Common myeloid progenitor, CD34-positive (primary cell): Measurements from ENCODE around the gene MAPKAP1.

Experiments used
- CTCF ChIA-PET: fragments of 350-600 bp; sonication (Branson Sonifier 250); formaldehyde crosslinking; loops from one replicate; lab custom pipeline; 2021; ENCODE audit warnings: antibody characterized with exemption; lab: Charles Lee
- POLR2A ChIA-PET: fragments of 350-600 bp; sonication (Branson Sonifier 250); formaldehyde crosslinking; loops from one replicate; lab custom pipeline; 2021; ENCODE audit warnings: antibody characterized with exemption; lab: Charles Lee
- DNase-seq, 3 donors: peaks; one replicate each; pipeline versions ENCODE4 v3.0.0 to v3.0.0-alpha.2; 2013
- H3K27ac ChIP-seq, 2 experiments: 1 replicate in 1 of 2; 2 replicates in 1 of 2; pipeline ENCODE4 v1.7.0; 2013; ENCODE audit warnings: inconsistent platforms in 2 of 2, low read length in 2 of 2, mild to moderate bottlenecking in 2 of 2, low read depth in 1 of 2, moderate library complexity in 1 of 2; ENCODE audit not compliant: severe bottlenecking in 2 of 2, insufficient read depth in 1 of 2, poor library complexity in 1 of 2
- H3K27me3 ChIP-seq, 5 experiments: replicated peaks in 2 of 5; 1 replicate in 3 of 5; 2 replicates in 2 of 5; pipeline versions ENCODE4 v1.6.1 to v1.7.0; 2013; ENCODE audit warnings: low read length in 4 of 5, mild to moderate bottlenecking in 2 of 5, moderate library complexity in 2 of 5, inconsistent platforms in 1 of 5; ENCODE audit not compliant: insufficient read depth in 5 of 5, control insufficient read depth in 4 of 5
- H3K36me3 ChIP-seq, 4 experiments: 1 replicate in 2 of 4; 2 replicates in 2 of 4; pipeline versions ENCODE4 v1.6.1 to v1.7.0; 2013; ENCODE audit warnings: low read length in 3 of 4, control low read depth in 1 of 4, mild to moderate bottlenecking in 1 of 4; ENCODE audit not compliant: control insufficient read depth in 4 of 4, insufficient read depth in 4 of 4
- H3K4me1 ChIP-seq, 4 experiments: 1 replicate in 3 of 4; 2 replicates in 1 of 4; pipeline versions ENCODE4 v1.6.1 to v1.7.1; 2013; ENCODE audit warnings: low read length in 3 of 4, mild to moderate bottlenecking in 3 of 4, control low read depth in 1 of 4, inconsistent platforms in 1 of 4, moderate library complexity in 1 of 4; ENCODE audit not compliant: control insufficient read depth in 4 of 4, insufficient read depth in 4 of 4; ENCODE audit errors: control extremely low read depth in 1 of 4
- H3K4me3 ChIP-seq, 7 experiments: 1 replicate in 4 of 7; 2 replicates in 3 of 7; pipeline versions ENCODE4 v1.5.1 to v1.7.0; 2013; ENCODE audit warnings: mild to moderate bottlenecking in 7 of 7, low read length in 6 of 7, moderate library complexity in 6 of 7, inconsistent platforms in 2 of 7, low read depth in 2 of 7, control low read depth in 1 of 7; ENCODE audit not compliant: insufficient read depth in 4 of 7, control insufficient read depth in 1 of 7; ENCODE audit errors: extremely low read depth in 1 of 7
- H3K9me3 ChIP-seq, 5 experiments: 1 replicate in 4 of 5; 2 replicates in 1 of 5; pipeline versions ENCODE4 v1.6.1 to v1.7.1; 2013; ENCODE audit warnings: low read length in 4 of 5, mild to moderate bottlenecking in 2 of 5, inconsistent platforms in 1 of 5, low read depth in 1 of 5, moderate library complexity in 1 of 5; ENCODE audit not compliant: control insufficient read depth in 4 of 5, insufficient read depth in 2 of 5; ENCODE audit errors: control extremely low read depth in 1 of 5
- WGBS: methylation state at CpG from one replicate; pipeline ENCODE4 v1.1.5; 2013; ENCODE audit not compliant: insufficient coverage; 5-methylcytosine and 5-hydroxymethylcytosine counted together

The MAPKAP1 gene

DNA sequence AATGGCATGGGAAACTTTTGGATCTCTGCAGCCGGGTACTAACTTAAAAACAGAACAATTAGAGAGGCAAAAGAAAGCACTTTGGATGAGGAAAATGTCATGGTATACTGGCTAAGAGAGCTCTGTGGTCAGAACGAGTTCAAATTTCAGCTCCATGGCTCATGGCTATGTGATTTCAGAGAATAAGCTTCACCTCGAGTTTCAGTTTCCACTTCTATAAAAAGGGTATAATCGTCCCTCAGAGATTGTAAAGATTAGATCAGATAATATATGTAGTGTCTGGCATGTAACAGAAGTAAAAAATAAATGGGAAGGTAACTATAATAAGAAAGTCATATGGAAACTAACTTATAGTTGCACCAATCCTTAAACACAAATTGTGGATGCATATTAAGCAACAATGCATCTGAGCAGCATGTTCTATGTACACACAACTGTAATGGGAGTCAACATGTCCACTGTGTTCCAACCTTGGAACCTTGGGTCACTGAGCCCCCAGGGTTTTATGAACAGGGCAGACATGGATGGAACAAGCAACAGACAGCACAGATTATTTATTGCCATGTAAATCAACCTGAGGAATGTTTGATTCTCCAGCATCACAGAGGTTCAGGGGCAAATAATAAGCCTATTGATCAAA lies 145.4 kb downstream of the MAPKAP1 start:
- no peak overlapping the region for H3K27ac ChIP-seq
- POLR2A ChIA-PET = no interaction called here
- CTCF ChIA-PET = interaction anchor here (1.0 kb wide), 1 partner anchor 13 kb away, joined by 3 read pairs; no protein-coding TSS in a partner anchor

DNA sequence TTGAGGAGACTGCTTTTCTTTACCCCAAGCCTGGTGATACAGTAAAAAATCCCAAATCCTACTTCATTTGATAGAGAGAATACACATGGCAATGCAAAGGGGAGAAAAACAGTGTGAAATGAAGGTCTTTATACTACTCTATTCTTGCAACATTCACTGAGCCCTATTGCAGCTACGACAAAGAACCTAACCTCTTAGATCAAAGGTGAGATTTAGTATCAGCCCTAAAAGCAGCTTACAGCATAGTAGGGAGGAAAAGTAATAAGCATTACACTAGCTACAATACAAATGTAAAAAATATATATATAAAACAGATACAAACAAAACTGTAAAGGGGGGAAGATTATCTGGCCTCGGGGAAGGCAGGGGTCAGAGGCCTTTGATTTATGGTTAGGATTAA lies 147.1 kb downstream of the MAPKAP1 start:
- no peaks in the 10 kb centered on the region for H3K27me3 ChIP-seq
- H3K27ac ChIP-seq = no peak overlapping the region
- H3K4me3 ChIP-seq = no peak overlapping the region
- H3K4me1 ChIP-seq = no peaks in the 10 kb centered on the region
- H3K36me3 ChIP-seq = peaks cover 0 to 28% (median 6%) of the 10 kb centered on the region in 4 experiments
- WGBS = no CpG with 5 or more reads among the region's 2 CpGs
- H3K9me3 ChIP-seq = no peaks in the 10 kb centered on the region
- CTCF ChIA-PET = interaction anchor here (0.8 to 2.6 kb wide), 2 partner anchors 9 to 32 kb away, joined by 3 to 9 read pairs; no protein-coding TSS in a partner anchor
- no peak for DNase-seq
- POLR2A ChIA-PET = no interaction called here

More for the DNA sequence above, 145.4 kb downstream of the MAPKAP1 start:
- Histone ChIP-seq H3K27me3 (no peaks in the 10 kb centered on the region), H3K4me3 (no peak overlapping the region), H3K4me1 (no peaks in the 10 kb centered on the region), H3K36me3 (peaks cover 0 to 20% (median 6%) of the 10 kb centered on the region in 4 experiments), H3K9me3 (no peaks in the 10 kb centered on the region)
- DNase-seq = no peak
- 100% methylated on average over 1 of the region's 4 CpGs for WGBS

DNA sequence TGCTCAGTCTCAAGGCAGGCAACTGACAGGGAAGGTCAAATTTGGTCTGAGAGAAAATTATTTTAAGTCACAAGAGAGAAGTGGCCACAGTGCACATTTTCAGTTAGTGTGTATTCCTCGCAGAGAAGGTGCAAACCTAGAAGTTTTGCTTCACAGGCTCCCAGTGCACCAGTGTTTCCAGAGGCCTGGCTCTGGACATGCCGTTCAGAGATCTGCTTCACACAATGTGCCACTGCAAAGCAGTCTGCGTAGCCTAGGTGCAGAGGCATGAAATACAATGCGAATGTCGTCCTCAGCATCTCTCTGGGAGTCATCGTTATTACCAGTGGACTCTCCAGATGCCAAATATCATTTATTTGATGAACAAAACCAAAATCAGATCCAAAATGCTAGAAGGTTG lies 147.8 kb downstream of the MAPKAP1 start:
- H3K27me3 ChIP-seq = no peaks in the 10 kb centered on the region
- no peak for DNase-seq
- POLR2A ChIA-PET = no interaction called here
- 100% methylated on average over 3 of the region's 6 CpGs for WGBS
- H3K4me1 ChIP-seq = no peaks in the 10 kb centered on the region
- H3K27ac ChIP-seq = no peak overlapping the region
- H3K9me3 ChIP-seq = no peaks in the 10 kb centered on the region
- peaks cover 0 to 30% (median 6%) of the 10 kb centered on the region in 4 experiments for H3K36me3 ChIP-seq
- no peak overlapping the region for H3K4me3 ChIP-seq
- CTCF ChIA-PET = interaction anchor here (0.6 to 2.6 kb wide), 20 partner anchors 10 to 266 kb away, joined by 3 to 11 read pairs (median 4); no protein-coding TSS in a partner anchor

DNA sequence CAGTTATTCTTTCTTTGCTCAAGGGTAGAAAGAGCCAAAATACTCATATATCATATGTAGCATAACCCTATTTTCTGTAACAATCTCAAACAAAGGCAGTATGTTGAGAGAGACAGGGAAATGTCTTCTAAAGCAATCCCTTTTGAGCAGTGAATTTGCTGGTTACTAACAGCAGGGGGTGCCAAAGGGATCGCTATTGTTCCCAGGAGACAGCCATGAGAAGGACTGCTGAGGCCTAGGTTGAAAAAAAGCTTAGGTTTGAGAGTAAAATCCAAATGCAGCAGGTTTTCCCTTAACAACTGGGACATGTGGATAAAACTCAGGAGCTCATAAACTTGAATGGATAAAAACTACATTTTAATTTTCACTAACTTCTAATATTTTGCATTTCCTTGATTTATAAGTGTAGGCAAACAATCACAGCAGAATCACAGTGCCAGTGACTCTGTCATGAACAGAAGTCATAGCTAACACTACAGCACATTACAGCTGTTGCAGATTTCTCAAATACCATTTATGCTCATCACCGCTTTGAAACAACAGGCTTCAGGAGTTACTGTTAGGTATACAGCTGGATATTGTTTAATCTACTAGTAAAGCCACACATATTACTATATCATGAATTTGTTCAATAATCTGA lies 148.4 kb downstream of the MAPKAP1 start:
- H3K27me3 ChIP-seq = no peaks in the 10 kb centered on the region
- peak; percentile 71 to 88 (median 84) for DNase-seq
- ChIA-PET CTCF (interaction anchor here (0.6 to 2.6 kb wide), 22 partner anchors 10 to 675 kb away, joined by 3 to 11 read pairs (median 4); no protein-coding TSS in a partner anchor), POLR2A (no interaction called here)
- H3K27ac ChIP-seq = no peak overlapping the region
- WGBS = 9% methylated on average over 1 of the region's 2 CpGs
- no peaks in the 10 kb centered on the region for H3K9me3 ChIP-seq
- H3K36me3 ChIP-seq = peaks cover 0 to 33% (median 6%) of the 10 kb centered on the region in 4 experiments
- no peak overlapping the region for H3K4me3 ChIP-seq
- no peaks in the 10 kb centered on the region for H3K4me1 ChIP-seq

DNA sequence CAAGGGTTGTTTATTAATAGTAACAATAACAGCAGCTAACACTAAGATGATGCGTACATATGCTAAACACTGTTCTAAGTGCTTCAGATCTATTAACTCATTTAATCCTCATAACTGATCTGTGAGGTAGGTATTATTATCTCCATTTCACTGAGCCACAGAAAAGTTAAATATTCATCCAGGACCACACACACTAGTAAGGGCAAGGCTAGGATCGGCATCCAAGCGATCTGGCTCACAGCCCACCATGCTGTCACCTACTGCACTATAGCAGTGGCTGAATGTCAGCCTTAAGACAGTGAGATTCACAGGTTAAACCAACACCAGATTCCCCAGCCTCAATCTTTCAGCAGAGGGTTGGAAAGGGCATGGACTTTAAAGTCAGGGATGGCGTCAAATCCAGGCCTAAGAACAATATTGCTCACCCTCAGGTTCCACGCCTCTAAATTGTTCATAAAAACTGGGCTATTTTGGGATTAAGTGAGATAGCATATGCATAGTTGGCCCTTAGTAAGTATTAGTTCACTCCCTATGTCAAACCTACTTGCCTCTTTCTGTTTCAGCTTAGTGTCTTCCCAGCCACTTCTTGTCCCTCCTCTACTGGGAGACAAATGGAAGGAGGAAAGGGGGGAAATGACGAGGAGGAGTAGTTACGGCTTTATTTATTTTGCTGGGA lies 150.8 kb downstream of the MAPKAP1 start:
- Histone ChIP-seq H3K4me3 (no peak overlapping the region), H3K36me3 (peaks cover 0 to 33% (median 6%) of the 10 kb centered on the region in 4 experiments), H3K27ac (no peak overlapping the region), H3K4me1 (no peaks in the 10 kb centered on the region), H3K27me3 (no peaks in the 10 kb centered on the region), H3K9me3 (no peaks in the 10 kb centered on the region)
- ChIA-PET CTCF (no interaction called here), POLR2A (no interaction called here)
- no peak for DNase-seq
- WGBS = 100% methylated on average over 1 of the region's 7 CpGs

DNA sequence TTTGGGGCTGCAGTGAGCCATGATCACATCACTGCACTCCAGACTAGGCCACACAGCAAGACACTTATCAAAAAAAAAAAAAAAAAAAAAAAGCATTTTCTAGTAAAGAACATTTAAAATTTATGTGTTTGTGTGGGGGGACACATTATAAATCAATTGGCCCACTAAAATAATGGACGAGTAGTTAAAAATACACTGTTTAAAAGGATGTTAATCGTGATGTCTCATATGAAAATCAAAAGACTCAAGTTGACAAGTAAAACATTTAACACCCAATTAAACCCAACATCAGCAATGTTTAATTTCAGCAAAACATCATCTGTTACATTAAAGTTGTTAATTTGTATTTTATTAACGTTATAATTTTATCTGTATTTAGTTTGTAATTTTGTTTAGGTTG lies 152.3 kb downstream of the MAPKAP1 start:
- no peaks in the 10 kb centered on the region for H3K4me1 ChIP-seq
- ChIA-PET POLR2A (no interaction called here), CTCF (interaction anchor here (1.2 kb wide), 1 partner anchor 8 kb away, joined by 3 read pairs; no protein-coding TSS in a partner anchor)
- no peaks in the 10 kb centered on the region for H3K27me3 ChIP-seq
- H3K36me3 ChIP-seq = peaks cover 2 to 36% (median 6%) of the 10 kb centered on the region in 4 experiments
- H3K4me3 ChIP-seq = no peak overlapping the region
- no peaks in the 10 kb centered on the region for H3K9me3 ChIP-seq
- no peak for DNase-seq
- no CpG with 5 or more reads among the region's 3 CpGs for WGBS
- no peak overlapping the region for H3K27ac ChIP-seq
